Globus pallidus (tissue), 1 donor: ENCODE measurements around the gene UNC13B.

ENCODE experiments used
- DNase-seq: peaks from one replicate; pipeline ENCODE4 v3.0.0-alpha.2; 2015; ENCODE audit warnings: low spot score

Gene UNC13B

GRCh38 chr9:35335164-35335563, 173.4 kb downstream of the UNC13B start:
- DNase-seq = no peak

GRCh38 chr9:35338086-35338485, 176.3 kb downstream of the UNC13B start:
- no peak for DNase-seq

- no peak for DNase-seq
Observed at GRCh38 chr9:35338561-35339274, 176.9 kb downstream of the UNC13B start.

- no peak for DNase-seq
Observed at GRCh38 chr9:35340046-35340445, 178.2 kb downstream of the UNC13B start.

- no peak for DNase-seq
Observed at GRCh38 chr9:35341021-35341420, 179.2 kb downstream of the UNC13B start.

GRCh38 chr9:35341585-35341984, 179.8 kb downstream of the UNC13B start:
- no peak for DNase-seq

GRCh38 chr9:35342221-35342958, 180.6 kb downstream of the UNC13B start:
- DNase-seq = no peak

- no peak for DNase-seq
Observed at GRCh38 chr9:35348109-35348508, 186.3 kb downstream of the UNC13B start.

- no peak for DNase-seq
Observed at GRCh38 chr9:35349287-35349990, 187.6 kb downstream of the UNC13B start.

GRCh38 chr9:35350212-35350611, 188.4 kb downstream of the UNC13B start:
- peak; percentile 90 for DNase-seq

GRCh38 chr9:35350827-35351549, 189.2 kb downstream of the UNC13B start:
- no peak for DNase-seq

- no peak for DNase-seq
Observed at GRCh38 chr9:35353731-35354365, 192.0 kb downstream of the UNC13B start.

GRCh38 chr9:35355939-35356338, 194.1 kb downstream of the UNC13B start:
- DNase-seq = no peak

GRCh38 chr9:35357116-35357515, 195.3 kb downstream of the UNC13B start:
- DNase-seq = no peak

GRCh38 chr9:35357826-35358225, 196.0 kb downstream of the UNC13B start:
- no peak for DNase-seq

GRCh38 chr9:35364817-35365585, 203.2 kb downstream of the UNC13B start:
- no peak for DNase-seq

- no peak for DNase-seq
Observed at GRCh38 chr9:35366627-35367026, 204.8 kb downstream of the UNC13B start.

- no peak for DNase-seq
Observed at GRCh38 chr9:35367451-35367850, 205.6 kb downstream of the UNC13B start.

GRCh38 chr9:35370241-35370640, 208.4 kb downstream of the UNC13B start:
- DNase-seq = no peak

- no peak for DNase-seq
Observed at GRCh38 chr9:35374436-35374835, 212.6 kb downstream of the UNC13B start.

GRCh38 chr9:35374910-35375309, 213.1 kb downstream of the UNC13B start:
- no peak for DNase-seq
